ENCODE results near the gene LDAF1. TPM values are rescaled to one million over a fixed set of nuclear protein-coding genes. Genes with fewer than 3 reads are reported as not detected.

Gene LDAF1
- total RNA-seq: 23.1 and 32.7 TPM in 2 replicates

GRCh38 chr16:21158208-21159110 lies at the start of gene LDAF1:
Gene LDAF1 (plus strand): TSS chr16:21158674. CDS start chr16:21161183, 2,509 bp downstream.

GRCh38 chr16:21150375-21151001 lies 8.0 kb upstream of the LDAF1 start, which contains the start of gene DNAH3:
Gene DNAH3 (minus strand): TSS chr16:21150846. CDS start chr16:21150319, 527 bp downstream.

GRCh38 chr16:21211486-21211885 lies 53.0 kb downstream of the LDAF1 start, which contains the start of gene ZP2:
Gene ZP2 (minus strand): TSS chr16:21211574. CDS start chr16:21211547, 27 bp downstream.

Other genes starting within 250 kb of the LDAF1 start
- gene DNAH3, start 7.8 kb upstream of the LDAF1 start, total RNA-seq: under 0.01 TPM in 1 of 2 replicates, not detected in the other
- not detected in 2 replicates for gene ZP2, start 52.9 kb downstream of the LDAF1 start, total RNA-seq
- not detected in 2 replicates for gene ANKS4B, start 75.0 kb downstream of the LDAF1 start, total RNA-seq
- gene CRYM, start 119.6 kb downstream of the LDAF1 start, total RNA-seq: 0.37 and 0.59 TPM in 2 replicates

All from subcutaneous preadipocyte (primary cell).